ENCODE data around the gene ZNF423. TPM values are rescaled to one million over a fixed set of nuclear protein-coding genes. Genes with fewer than 3 reads are reported as not detected.

The ZNF423 gene
- total RNA-seq, 2 donors from 2014 or later, result 12.3 to 29.3 TPM

DNA sequence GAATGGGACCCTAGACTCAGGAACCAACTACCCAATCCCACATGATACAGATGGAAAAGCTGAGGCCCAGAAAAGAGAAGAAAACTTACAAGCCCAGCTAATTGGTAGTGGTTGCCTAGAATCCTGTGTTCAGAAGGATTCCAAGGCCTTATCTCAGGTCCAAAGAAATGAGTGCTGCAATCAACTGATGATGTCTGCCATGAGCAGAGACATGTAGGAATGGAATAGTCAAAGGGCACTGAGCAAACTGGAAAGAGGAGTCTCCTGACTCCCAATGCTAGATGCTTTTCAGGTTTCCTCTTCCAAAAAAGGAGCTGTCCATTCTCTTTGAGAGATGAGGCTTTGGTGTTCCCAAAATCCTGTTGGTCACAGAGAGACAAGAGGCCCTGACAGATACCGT is 210.6 kb downstream of the ZNF423 start:
- DNase-seq (ENCODE audit: low spot score), result no peak

DNA sequence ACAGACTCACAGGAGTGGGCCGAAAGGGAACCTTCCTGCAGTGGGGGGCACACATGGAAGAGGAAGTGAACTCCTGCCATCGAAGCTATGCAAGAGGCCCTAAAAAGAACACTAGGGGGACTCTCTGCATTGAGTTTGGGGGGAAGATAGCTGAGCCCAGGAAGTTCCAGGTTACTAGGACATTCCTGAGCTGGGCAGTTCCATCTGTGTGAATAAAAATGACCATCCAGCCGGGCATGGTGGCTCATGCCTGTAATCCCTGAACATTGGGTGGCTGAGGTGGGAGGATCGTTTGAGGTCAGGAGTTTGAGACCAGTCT is 211.8 kb downstream of the ZNF423 start:
- intact Hi-C loops (cut with DNase I), result no loop called here
- DNase-seq (ENCODE audit: low spot score), result no peak

More for the DNA sequence above, 210.6 kb downstream of the ZNF423 start:
- intact Hi-C loops (cut with DNase I), result no loop called here

DNA sequence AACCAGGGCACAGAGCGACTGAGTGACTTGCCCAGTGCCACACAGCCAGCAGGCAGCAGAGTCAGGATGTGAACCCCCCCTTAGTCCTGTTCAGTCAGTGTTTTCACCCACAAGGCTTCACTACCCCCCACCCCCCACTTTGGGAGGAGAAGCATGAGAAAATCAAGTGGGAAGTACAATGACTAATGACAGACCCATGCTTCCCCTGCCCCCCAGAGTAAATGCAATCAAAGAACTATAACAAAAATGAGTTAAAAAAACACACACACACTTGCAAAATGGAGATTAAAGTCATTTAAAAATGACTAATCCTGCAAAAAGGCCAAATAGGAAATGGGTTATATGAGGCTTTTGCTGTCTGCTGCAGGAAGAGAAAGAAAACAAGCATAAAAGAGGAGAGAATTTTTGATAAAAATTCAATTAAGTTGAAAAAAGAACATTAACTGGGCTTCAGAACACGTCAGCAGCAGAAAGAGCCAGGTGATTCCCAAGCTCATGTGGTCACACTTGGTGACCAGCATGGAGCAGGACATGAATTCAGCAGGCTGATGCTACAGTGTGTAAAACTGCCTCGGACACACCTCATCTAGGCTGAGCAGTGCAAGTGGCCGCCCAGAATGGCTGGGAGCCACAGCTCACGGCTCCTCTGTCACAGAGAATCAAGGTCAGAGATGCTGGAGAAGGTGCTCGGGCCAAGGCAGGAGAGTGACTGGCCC is 212.3 kb downstream of the ZNF423 start:
- peak; percentile 79 for DNase-seq (ENCODE audit: low spot score)
- intact Hi-C loops (cut with DNase I), result no loop called here

DNA sequence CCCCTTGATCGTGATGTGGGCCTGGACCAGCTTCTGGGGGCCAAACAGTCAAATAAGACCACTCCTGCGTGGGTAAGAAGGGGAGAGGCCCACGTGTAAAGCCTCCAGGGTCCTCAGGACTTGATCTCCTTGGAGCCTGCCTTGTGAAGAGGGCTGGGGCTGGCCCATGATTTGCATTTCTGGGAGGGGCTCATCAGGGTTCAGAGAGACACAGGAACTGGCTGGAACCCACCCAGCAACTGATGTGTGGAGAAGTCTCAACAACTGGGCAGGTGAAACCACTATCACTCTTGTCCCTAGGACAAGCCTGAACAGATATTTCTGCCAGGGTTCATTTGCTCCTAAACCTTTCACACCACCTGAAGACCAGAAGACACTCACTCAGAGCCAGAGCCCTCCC is 214.7 kb downstream of the ZNF423 start:
- peak; percentile 73 for DNase-seq (ENCODE audit: low spot score)
- intact Hi-C loops (cut with DNase I), result no loop called here

DNA sequence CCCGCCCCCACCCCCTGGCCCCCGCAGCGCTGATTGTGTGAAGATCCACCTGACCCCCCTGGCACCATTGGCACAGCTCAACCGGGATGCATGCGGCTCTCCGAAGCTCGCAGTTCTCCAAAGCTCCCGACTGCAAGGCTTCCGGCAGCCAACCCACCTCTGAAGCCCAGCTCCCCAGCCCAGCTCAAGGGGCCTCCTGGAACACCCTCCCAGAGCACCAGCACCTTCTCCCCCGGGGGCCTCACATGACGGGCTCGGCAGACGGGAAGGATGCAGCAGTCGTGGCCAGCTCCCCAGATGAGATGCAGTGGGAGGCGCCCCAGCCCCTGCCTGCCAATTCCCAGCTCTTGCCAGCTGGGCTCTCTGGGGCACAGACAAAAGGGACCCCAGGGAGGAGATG is 215.3 kb downstream of the ZNF423 start:
- intact Hi-C loops (cut with DNase I), result no loop called here
- peak; percentile 85 for DNase-seq (ENCODE audit: low spot score)

DNA sequence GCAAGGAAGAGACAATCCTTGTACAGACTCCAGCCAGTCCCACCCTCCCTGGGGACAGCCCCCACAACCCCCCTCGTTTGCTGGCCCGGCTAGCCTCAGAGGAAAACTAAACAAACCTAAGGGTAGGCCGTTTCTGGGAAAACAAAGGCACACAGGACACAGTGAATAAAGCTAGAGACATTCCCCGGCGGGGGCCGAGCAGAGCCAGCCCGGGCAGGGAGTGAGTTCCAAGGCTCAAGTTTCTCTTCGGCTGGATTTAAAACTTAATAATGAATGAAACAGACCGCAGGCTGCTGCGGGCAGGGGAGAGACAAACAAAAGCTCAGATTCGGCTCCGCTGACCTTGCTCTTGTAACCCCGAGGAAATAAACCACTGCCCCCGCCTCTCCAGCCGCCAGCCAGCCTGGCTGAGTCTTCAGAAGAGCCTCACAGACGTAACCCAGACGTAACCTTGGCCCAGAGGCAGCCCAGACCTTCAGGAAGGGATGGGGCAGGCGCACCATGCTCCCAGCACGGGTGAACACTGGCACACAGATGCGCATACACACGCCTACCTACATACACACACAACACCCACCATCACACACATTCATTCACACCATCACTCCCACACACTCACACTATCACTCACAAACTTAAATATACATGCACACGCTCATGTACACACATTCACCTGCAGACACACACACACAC is 216.0 kb downstream of the ZNF423 start:
- intact Hi-C loops (cut with DNase I), result no loop called here

DNA sequence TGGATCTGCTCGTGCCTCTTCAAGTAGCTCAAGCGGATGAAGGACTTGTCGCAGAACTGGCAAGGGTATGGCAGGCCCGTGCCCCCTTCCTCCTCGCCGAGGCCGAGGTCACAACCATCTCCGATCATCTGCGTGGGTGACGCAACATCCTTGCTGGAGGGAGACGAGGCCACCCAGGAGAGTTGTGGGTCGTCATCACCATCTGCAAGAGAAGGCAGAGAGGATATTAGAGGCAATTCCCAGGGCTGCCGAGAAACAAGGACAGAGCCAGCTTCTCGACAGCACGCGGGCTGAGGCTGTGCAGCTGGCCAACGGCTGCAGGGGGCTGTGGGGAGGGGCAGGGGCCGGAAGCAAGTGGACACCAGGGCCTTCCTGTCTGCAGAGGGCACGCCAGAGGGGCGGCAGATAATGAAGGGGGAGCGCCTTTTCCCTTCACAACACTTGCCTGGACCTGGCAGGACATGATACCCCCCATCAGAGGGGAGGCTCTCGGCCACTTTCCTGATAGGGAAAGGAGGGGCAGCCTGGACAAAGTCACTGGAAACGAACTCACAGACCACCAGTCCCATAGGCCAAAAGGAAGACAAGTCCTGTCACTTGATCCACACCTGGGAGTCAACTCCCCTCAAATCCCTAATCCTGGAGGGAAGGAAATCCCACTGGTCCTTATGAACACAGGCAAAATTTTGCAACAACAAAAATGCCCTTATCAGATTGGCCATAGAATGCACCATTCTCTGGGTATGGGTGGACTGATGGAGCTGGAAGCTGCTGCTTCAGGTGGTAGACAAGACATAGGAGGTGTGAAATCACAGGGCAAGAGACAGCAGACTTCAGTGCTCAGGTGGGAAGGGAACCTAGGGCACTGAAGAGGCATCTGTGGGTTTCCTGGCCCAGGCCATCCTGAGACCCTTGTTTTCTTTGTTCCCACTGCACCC is 217.0 kb downstream of the ZNF423 start:
- DNase-seq (ENCODE audit: low spot score), result peak; percentile 64
- intact Hi-C loops (cut with DNase I), result no loop called here

More for the DNA sequence above, 216.0 kb downstream of the ZNF423 start:
- peak; percentile 90 for DNase-seq (ENCODE audit: low spot score)

DNA sequence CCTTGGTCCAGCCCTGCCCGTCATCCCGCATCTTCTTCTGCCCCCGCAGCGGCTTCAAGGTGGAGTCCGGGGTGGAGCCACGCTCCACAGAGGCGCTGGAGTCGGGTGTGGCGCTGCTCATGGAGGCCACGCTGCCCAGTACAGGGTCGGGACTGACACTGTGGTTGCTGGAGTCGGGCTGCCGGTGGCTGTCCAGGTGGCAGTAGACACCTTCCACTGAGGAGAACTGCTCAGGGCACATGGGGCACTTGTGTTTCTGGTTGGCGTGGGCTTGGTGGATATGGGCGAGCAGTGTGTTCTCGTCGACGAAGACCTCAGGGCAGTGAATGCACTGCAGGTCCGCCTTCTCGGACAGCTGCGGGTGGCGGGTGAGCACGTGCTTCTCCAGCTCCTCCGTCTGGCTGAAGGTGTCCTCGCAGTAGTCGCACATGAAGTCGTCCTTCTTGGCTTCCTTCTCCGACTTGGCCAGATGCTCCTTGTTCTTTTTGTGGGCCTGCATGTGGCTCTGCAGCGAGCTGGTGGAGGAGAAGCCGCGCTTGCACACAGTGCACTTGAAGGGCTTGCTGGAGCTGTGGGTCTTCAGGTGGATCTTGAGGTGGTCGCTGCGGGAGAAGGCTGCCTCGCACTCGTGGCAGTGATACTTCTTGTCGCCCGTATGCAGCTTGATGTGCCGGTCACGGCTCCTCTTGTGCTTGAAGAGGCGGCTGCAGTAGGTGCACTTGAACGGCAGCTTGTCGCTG is 217.8 kb downstream of the ZNF423 start:
- peak; percentile 72 for DNase-seq (ENCODE audit: low spot score)
- intact Hi-C loops (cut with DNase I), result no loop called here

DNA sequence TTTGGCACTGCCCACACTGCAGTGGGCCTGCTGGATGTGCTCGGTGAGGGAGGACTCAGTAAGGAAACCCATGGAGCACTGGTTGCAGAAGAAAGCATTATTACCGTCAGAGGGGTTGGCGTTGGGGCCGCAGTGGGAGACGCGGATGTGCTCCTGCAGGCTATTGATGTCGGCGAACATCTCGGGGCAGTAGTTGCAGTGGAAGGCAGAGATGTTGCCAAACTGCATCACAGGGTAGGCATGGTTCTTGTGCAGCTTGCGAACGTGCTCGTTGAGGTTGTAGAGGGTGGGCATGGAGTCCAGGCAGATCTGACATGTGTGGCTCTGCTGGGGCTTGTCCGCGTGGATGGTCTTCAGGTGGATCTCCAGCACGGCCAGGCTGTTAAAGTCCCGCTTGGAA is 218.4 kb downstream of the ZNF423 start:
- intact Hi-C loops (cut with DNase I), result no loop called here
- peak; percentile 74 for DNase-seq (ENCODE audit: low spot score)

DNA sequence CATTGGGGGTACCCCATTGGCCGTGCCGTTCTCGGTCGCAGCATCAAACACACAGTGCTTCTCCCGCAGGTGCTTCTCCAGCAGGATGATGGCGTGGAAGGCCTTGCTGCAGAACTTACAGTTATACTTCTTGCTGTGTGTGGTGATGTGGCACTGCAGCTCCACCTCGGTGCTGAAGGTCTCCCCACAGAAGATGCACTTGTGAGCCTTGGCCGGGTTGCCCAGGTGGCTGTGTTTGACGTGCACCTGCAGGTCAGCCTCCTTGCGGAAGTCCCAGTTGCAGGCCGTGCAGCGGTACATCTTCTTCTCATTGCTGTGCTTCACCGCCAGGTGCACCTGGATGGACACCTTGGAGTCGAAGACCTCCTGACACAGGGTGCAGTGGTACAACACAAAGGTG is 219.3 kb downstream of the ZNF423 start:
- intact Hi-C loops (cut with DNase I), result no loop called here
- DNase-seq (ENCODE audit: low spot score), result no peak

DNA sequence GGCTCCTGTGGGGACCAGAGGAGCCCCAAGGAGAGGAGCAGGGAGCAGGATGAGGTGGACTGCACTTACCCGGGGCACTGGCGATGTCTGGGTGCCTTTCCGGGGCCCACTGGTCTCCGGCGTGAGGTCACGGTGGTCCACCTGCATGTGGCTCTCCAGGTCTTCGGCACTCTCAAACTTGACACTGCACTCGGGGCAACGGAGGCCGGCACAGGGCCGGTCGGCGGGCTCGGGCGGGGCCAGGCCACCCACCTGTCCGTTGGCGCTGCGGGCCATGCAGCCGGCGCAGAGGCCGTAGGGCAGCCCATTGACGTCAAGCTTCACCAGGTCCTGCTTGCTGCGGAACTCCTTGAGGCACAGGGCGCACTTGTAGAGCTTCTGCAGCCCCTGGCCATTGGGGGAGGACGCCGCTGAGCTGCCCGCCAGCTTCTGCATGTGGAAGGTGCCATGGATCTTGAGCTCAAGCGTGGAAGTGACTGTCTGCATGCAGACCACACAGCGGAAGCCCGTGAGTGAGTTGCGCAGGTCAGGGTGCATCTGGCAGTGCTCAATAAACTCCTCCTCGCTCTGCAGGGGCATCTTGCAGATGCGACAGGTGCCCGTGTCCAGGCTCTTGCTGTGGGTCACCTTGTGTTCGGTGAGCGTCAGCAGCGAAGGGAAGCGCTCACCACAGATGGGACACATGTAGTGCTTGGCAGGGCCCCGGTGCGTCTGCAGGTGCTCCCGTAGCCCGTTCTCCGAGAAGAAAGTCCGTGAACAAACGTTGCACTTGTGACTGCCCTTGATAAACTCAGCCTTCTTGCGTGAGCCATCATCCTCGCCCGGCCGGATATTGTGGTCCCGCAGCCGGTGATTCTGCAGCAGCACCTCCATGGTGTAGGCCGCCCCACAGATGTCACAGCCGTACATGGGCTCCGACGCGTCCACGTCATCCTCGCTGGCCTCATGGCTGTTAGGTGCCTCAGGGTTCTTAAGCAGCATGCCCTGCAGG is 220.0 kb downstream of the ZNF423 start:
- intact Hi-C loops (cut with DNase I), result no loop called here
- peak; percentile 75 for DNase-seq (ENCODE audit: low spot score)

DNA sequence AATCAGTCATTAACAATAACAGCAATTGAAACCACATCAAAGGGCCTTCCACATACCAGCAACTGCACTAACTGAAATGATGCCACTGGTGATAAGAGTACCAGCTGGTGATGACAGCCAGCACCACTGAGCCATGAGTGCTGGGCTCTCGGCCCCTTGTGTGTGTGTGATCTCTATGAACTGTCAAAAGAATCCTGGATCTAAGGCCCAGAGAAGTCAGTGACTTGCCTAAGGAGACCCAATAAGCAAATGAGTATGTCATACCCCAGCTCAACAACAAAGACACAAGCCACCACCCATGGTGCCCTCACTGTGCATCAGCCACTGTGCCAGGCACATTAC is 220.9 kb downstream of the ZNF423 start:
- intact Hi-C loops (cut with DNase I), result no loop called here
- DNase-seq (ENCODE audit: low spot score), result no peak

DNA sequence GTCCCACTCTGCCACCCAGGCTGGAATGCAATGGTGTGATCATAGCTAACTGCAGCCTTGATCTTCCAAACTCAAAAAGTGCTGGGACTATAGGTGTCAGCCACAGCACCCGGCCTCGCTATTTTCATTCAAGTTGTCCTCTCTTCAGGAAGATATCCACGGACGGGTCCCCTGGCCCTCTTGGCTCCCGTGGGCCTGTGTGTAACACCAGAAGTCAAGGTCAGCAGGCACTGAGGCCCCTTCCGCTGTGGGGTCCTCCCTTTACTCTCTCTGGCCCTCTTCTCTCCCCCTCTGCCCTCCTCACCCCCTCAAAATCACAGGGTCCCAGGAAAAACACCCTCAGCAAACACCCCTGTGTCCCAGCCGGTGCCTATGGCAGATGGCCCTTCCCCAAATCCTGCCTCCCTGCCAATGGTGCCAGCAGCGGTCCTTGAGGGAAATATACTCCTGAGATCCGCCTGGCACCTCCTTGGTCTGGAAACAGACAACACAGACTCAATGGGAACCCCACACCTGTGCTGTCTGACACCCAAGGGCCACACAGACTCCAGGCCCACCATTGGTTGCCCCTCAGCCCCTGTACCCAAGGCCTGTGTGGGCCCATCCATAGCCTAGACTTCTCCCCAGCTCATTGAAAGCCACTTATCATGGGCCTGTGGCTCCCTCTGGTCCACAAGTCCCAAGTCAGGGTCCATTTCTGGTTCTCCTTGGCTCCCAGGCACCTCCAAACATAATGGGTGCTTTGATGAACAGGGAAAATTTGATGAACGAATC is 221.5 kb downstream of the ZNF423 start:
- intact Hi-C loops (cut with DNase I), result no loop called here
- no peak for DNase-seq (ENCODE audit: low spot score)

DNA sequence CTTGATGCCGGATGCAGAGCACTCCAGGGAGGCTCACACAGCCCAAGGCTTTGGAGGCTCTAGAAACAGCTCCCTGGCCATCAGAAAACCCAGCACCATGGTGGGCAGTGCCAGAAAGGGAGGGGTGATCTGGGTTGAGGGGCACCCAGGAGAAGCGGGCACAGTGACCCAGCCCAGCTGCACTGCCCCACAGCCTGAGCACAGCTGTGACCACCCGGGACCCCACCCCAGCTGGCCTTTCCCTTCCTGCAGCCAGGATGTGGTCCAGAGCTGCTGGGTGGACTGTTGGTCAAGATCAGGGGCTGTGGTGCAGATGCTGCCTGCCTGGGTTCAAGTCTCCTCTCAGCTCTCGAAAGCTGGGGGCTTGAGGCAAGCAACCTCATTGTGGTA is 223.1 kb downstream of the ZNF423 start:
- DNase-seq (ENCODE audit: low spot score), result peak; percentile 69
- intact Hi-C loops (cut with DNase I), result no loop called here

DNA sequence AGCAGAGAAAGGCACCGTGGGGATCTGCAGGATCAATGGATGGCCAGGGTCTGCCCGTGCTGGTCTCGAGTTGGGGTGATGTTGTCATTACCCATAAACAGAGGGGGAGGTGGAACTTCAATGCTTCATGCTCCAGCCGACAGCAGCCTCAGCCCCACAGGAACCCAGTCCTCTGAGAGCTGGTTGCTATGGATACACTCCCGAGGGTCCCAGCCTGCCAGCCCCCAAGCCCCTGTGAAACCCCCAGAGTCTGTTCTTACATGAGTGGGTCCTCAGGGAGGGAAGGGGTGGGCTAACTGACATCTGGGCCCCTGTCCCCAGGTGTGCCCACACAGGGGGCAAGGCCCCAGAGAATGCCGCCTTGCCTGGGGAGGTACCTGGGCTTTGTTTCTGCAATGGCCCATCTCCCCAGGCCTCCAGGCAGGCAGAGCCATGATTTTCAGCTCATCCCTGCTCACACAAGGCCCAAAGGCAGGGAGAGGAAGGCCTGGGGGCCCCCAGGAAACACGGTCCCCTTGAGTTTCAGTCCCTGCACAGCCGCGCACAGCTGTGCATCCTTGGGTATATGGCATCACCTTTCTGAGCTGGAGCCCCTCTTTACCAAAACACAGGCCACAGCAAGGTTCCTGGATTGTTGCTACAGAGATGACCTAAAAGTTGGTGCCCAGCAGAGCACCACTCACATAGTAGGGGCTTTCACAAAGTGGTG is 223.7 kb downstream of the ZNF423 start:
- DNase-seq (ENCODE audit: low spot score), result no peak
- intact Hi-C loops (cut with DNase I), result no loop called here

DNA sequence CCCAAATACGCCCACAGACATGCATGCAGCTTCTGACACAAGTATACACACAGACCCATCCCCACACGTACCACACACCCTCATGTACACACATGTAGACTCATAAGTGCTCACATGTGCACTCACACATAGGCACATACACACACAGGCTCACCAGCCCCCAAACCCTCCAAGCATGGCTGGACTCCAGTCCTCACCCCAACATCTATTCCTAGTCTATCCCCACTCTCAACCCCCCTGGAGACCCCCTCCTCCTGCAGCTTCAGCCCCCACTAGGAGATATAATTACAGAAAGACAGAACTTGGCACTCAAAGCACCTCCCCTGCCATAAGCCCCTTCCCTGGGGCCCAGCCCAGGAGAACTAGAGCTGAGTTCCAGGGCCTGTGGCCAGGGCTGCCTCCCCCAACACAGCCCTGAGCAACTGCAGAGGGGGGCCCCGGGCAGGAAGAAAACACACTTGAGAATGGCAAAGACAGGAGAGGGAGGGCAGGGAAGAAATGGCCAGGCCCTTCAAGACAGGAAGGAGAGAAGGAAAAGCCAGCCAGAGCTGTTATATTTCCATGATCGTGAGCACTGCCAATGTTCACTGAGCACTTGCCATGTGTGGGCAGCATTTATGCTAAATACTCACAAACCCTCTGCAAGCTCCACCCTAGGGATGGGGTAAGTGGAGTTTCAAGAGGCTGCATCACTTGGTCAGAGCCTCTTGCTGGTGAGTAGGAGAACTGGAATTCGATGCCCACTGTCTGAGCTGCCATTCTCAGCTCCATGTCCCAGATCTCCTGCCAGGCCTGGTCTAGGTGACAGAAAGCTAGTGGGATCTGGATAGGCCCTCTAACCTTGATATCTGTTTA is 224.5 kb downstream of the ZNF423 start:
- intact Hi-C loops (cut with DNase I), result no loop called here

More for the DNA sequence above, 224.5 kb downstream of the ZNF423 start:
- DNase-seq (ENCODE audit: low spot score), result no peak

Measured in posterior vena cava (tissue), 2 donors.